ENCODE data around the gene ACTR10. TPM values are rescaled to one million over a fixed set of nuclear protein-coding genes. Genes with fewer than 3 reads are reported as not detected.
A peak's percentile ranks its signal among the peaks of the same experiment; 100 is the strongest.

ACTR10 gene
- total and polyA plus RNA-seq, 2 donors (not counting 1 experiment from before 2014, with no cell fraction given), result 28.7 to 40.6 TPM

- Histone ChIP-seq H3K27ac (ENCODE audit: low read length in 2 of 2) (no peak overlapping the region), H3K4me1 (ENCODE audit: control insufficient read depth in 2 of 2, insufficient read depth in 2 of 2, low read length in 2 of 2) (peaks cover 17 to 28% of the 10 kb centered on the region in 2 donors), H3K9ac (ENCODE audit: low read length) (no peak overlapping the region), H3K79me2 (ENCODE audit: control insufficient read depth, insufficient read depth, low read length) (peaks cover 93% of the 10 kb centered on the region), H2AFZ (ENCODE audit: insufficient read depth, low read depth, low read length, poor library complexity, severe bottlenecking) (no peak overlapping the region), H3K9me3 (ENCODE audit: control extremely low read depth in 1 of 3, control insufficient read depth in 2 of 3, insufficient read depth in 1 of 3, low read length in 2 of 3) (no peaks in the 10 kb centered on the region), H4K20me1 (ENCODE audit: control insufficient read depth, insufficient read depth, low read length, poor library complexity, severe bottlenecking) (peaks cover 34% of the 10 kb centered on the region), H3K27me3 (replicated peaks in 1 of 4; ENCODE audit: control extremely low read depth in 1 of 4, control insufficient read depth in 3 of 4, insufficient read depth in 4 of 4, low read length in 3 of 4) (no peaks in the 10 kb centered on the region), H3K4me2 (replicated peaks; ENCODE audit: low read depth, low read length, poor library complexity, severe bottlenecking) (no peak overlapping the region), H3K4me3 (ENCODE audit: control extremely low read depth in 1 of 5, extremely low read depth in 1 of 5, insufficient read depth in 1 of 5, low read depth in 2 of 5, low read length in 4 of 5) (no peak overlapping the region), H3K36me3 (replicated peaks in 1 of 2; ENCODE audit: control extremely low read depth in 1 of 2, control insufficient read depth in 1 of 2, extremely low read depth in 1 of 2, insufficient read depth in 2 of 2, low read length in 1 of 2) (peaks cover 2 to 32% of the 10 kb centered on the region in 2 experiments)
- no peak overlapping the region for H3K4me3 Mint-ChIP-seq
- ATAC-seq (ENCODE audit: low read depth), result no peak
- intact Hi-C loops (cut with micrococcal nuclease), result no loop called here
- no peaks in the 10 kb centered on the region for H3K9me3 Mint-ChIP-seq (ENCODE audit: insufficient read depth)
- ChIA-PET CTCF (interaction anchor here (0.7 kb wide), 1 partner anchor 32 kb away, joined by 3 read pairs; no protein-coding TSS in a partner anchor), POLR2A (interaction anchor here (0.7 kb wide), 1 partner anchor 20 kb away, joined by 3 read pairs; the partner anchor contains the start of gene ARID4A)
- H3K27ac Mint-ChIP-seq, result peak overlapping the region; percentile 50
- H3K27me3 Mint-ChIP-seq, result no peaks in the 10 kb centered on the region
- peaks cover 57% of the 10 kb centered on the region for H3K4me1 Mint-ChIP-seq
- 98% methylated on average over 6 of the region's 8 CpGs for WGBS (ENCODE audit: insufficient coverage)
- TF ChIP-seq CTCF (IDR thresholded peaks at IDR 0.05) (no peak), EZH2 (IDR thresholded peaks at IDR 0.05; ENCODE audit: borderline replicate concordance, insufficient read depth, low read depth, low read length, poor library complexity, severe bottlenecking) (no peak)
- no peak for DNase-seq
These were observed 78.2 kb downstream of the ACTR10 start for GRCh38 chr14:58278177-58278576.

GRCh38 chr14:58280954-58281787 is 81.2 kb downstream of the ACTR10 start:
- Histone ChIP-seq H3K36me3 (replicated peaks in 1 of 2; ENCODE audit: control extremely low read depth in 1 of 2, control insufficient read depth in 1 of 2, extremely low read depth in 1 of 2, insufficient read depth in 2 of 2, low read length in 1 of 2) (peaks cover under 1 to 56% of the 10 kb centered on the region in 2 experiments), H3K27me3 (replicated peaks in 1 of 4; ENCODE audit: control extremely low read depth in 1 of 4, control insufficient read depth in 3 of 4, insufficient read depth in 4 of 4, low read length in 3 of 4) (no peaks in the 10 kb centered on the region), H3K9me3 (ENCODE audit: control extremely low read depth in 1 of 3, control insufficient read depth in 2 of 3, insufficient read depth in 1 of 3, low read length in 2 of 3) (no peaks in the 10 kb centered on the region), H2AFZ (ENCODE audit: insufficient read depth, low read depth, low read length, poor library complexity, severe bottlenecking) (peak overlapping the region; percentile 35), H3K9ac (ENCODE audit: low read length) (peak overlapping the region; percentile 32), H3K79me2 (ENCODE audit: control insufficient read depth, insufficient read depth, low read length) (peaks cover 98% of the 10 kb centered on the region), H3K4me1 (ENCODE audit: control insufficient read depth in 2 of 2, insufficient read depth in 2 of 2, low read length in 2 of 2) (peaks cover 17 to 18% of the 10 kb centered on the region in 2 donors), H3K27ac (ENCODE audit: low read length in 2 of 2) (peak overlapping the region; percentile 64 to 91), H3K4me2 (replicated peaks; ENCODE audit: low read depth, low read length, poor library complexity, severe bottlenecking) (peak overlapping the region; percentile 54), H3K4me3 (ENCODE audit: control extremely low read depth in 1 of 5, extremely low read depth in 1 of 5, insufficient read depth in 1 of 5, low read depth in 2 of 5, low read length in 4 of 5) (peak overlapping the region in 2 of 5 experiments; percentile 2 to 9), H4K20me1 (ENCODE audit: control insufficient read depth, insufficient read depth, low read length, poor library complexity, severe bottlenecking) (peaks cover 34% of the 10 kb centered on the region)
- peak; percentile 76 for DNase-seq
- Mint-ChIP-seq H3K27ac (peak overlapping the region; percentile 88), H3K9me3 (ENCODE audit: insufficient read depth) (no peaks in the 10 kb centered on the region), H3K4me3 (peak overlapping the region; percentile 61), H3K27me3 (no peaks in the 10 kb centered on the region), H3K4me1 (peaks cover 43% of the 10 kb centered on the region)
- POLR2A ChIA-PET, result interaction anchor here (0.6 kb wide), 1 partner anchor 47 kb away, joined by 11 read pairs; no protein-coding TSS in a partner anchor
- ATAC-seq (ENCODE audit: low read depth), result peak; percentile 84
- no peak for TF ChIP-seq CTCF (IDR thresholded peaks at IDR 0.05)
- TF ChIP-seq EZH2 (IDR thresholded peaks at IDR 0.05; ENCODE audit: borderline replicate concordance, insufficient read depth, low read depth, low read length, poor library complexity, severe bottlenecking), result no peak
- CTCF ChIA-PET, result interaction anchor here (0.7 kb wide), 1 partner anchor 53 kb away, joined by 3 read pairs; no protein-coding TSS in a partner anchor
- intact Hi-C loops (cut with micrococcal nuclease), result loop anchor here (1.0 kb wide), 1 partner anchor 17 kb away; the partner anchor contains the start of gene ARID4A
- WGBS (ENCODE audit: insufficient coverage), result 17% methylated on average over 2 of the region's 4 CpGs

Measured in B cell (primary cell).